Measurements from ENCODE around the gene SPEN.
A peak's percentile ranks its signal among the peaks of the same experiment; 100 is the strongest.
"Not testable (repeated sequence)": the region's sequence is repeated elsewhere in the genome, so short reads cannot be mapped to it uniquely, and the experiment has no call there.

The SPEN gene

DNA sequence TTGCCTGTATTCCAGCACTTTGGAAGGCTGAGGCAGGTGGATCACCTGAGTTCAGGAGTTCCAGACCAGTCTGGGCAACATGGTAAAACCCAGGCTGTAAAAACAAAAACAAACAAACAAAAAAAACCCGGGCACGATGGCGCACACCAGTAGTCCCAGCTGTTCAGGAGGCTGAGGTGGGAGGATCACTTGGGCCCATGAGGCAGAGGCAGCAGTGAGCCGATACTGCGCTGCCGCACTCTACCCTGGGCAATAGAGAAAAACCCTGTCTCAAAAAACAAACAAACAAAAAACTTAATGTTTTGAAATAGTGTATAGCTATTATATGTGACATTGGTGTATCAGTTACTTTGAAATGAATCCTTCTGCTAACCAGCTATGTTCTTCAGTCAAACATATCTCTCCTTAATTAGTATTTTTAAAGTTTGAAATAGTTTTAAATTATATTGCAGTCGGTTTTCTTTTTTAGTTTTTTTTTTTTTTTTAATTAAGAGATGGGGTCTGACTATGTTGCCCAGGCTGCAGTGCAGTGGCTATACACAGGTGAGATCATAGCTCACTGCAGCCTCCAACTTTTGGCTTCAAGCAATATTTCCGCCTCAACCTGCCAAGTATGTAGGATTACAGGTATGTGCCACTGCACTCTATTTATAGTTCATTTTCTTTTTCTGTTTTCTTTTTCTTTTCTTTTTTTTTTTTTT is 11.3 kb downstream of the SPEN start:
- DNase-seq = no peak

DNA sequence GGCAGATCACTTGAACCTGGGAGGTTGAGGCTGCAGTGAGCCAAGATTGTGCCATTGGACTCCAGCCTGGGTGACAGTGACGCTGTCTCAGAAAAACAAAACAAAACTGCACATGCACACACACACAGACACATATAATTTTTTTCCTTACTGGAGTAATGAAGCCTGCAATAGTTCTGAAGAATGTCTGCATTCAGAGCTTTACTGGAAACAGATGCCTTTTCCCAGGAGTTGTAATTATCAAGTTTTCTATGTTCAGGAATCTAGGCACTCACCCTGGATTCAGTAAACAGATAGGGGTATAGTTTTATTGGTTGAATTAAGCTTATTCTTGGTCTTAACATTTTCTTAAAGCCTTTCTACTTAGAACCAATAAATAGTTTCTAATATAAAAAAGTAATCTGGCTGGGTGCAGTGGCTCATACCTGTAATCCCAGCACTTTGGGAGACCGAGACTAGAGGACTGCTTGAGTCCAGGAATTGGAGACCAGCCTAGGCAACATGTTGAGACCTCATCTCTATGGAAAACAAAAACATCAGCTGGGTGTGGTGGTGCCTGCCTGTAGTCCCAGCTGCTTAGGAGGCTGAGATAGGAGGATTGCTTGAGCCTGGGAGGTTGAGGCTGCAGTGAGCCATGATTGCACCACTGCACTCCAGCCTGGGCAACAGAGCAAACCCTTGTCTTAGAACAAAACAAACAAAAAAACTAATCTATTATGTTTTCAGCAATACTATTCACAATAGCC is 15.8 kb downstream of the SPEN start:
- DNase-seq = no peak

DNA sequence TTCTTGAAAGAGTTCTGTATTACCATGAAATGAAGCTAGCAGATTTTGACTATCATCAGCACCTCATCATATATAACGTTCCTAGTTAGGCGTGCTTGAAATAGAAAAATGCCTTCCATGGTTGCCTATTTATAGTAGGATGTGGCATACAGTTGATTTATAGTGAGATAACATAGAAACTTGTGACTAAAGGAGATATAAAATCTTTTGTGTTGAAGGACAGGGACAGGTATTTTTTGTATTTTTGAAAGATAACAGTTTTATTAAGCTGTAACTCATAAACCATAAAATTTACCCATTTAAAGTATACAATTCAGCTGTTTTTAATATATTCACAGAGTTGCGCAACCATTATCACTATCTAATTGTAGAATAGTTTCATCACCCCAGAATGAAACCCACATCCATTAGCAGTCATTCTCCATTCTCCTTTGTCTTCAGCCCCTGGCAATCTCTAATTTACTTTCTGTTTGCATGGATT is 19.3 kb downstream of the SPEN start:
- no peak for DNase-seq

DNA sequence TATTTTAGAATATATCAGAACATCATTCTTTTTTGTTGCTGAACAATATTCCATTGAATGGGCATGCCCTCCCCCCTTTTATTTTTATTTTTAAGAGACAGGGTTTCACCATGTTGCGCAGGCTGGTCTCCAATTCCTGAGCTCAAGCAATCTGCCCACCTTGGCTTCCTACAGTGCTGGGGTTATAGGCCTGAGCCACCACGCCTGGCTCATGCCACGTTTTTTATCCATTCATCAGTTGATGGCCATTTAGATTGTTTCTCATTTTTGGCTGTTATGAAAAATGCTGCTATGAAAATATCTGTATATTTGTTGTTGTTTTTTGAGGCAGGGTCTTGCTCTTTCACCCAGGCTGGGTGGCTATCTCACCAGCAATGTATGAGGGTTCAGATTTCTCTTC is 19.8 kb downstream of the SPEN start:
- no peak for DNase-seq

DNA sequence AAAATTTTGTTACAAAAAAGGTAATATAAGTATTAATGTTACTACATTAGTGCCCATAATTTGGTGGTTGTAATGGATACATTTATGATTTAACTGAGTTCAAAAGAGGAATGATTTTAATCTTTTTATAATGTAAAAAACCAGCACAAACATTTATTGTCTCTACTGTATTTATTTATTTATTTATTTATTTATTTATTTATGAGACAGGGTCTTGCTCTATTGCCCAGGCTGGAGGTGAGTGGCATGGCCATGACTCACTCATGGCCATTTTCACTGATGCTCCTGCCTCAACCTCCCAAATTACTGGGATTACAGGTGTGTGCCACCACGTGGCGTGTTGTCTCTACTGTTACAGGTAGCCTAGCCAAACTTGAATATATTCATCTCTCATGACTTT is 21.9 kb downstream of the SPEN start:
- DNase-seq = no peak

DNA sequence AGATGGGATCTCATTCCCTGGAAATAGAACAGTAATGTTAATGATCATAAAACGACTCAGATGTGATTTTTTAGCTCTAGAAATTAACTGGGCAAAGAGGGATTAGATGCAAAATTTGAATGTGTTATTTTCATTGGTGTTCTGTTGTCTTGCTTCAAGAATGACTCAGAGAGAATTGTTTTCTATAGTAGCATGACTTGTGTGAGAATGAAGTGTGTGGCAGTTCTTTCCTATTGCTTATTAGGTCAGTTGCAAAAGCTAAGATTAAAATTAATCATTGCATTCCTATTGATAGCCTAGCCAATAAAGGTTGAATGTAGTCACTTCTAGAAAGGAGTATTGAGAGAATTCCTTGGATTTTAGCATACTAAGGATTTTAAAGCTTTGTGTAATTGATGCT is 22.9 kb downstream of the SPEN start:
- no peak for DNase-seq

DNA sequence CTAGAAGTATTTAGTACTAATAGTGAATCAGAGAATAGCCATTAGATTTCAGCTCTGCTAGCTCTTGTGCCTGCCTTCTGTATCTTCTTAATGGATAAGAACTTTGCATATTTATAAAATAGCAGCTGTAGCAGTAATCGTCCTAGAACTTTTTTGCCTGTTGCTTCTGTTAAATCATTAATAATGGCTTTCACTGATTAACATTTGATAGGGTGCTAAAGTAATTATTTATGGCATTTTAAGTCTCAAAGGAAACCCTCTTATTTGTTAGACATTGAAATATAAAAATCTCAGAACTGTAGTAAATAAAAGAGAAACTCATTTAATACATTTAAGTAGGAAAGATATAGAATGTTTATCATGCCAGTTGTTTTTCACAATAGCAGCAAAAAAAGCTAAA is 27.0 kb downstream of the SPEN start:
- DNase-seq = no peak

DNA sequence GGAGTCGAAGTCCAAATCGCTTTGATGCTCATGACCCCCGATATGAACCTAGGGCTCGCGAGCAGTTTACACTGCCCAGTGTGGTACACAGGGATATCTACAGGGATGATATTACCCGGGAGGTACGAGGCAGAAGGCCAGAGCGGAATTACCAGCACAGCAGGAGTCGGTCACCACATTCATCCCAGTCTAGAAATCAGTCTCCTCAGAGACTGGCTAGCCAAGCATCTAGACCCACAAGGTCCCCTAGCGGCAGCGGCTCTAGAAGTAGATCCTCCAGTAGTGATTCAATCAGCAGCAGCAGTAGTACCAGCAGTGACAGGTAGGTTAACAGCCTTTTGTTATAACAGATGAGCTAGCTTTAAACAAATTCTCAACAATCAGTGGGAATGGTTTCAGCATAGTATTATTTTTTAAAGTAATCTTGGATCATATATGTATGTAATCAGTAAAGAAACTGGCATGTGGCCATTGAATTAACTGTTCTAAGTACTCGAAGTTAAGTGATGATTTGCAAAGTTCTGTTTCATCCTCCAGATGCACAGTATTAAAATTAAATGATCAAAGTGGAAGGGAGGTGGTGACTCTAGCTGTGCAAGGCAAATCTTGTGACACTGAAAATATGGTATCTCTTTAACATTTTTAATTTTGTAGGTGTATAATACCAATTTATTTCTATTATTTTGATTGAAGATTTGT is 29.0 kb downstream of the SPEN start:
- DNase-seq = no peak

DNA sequence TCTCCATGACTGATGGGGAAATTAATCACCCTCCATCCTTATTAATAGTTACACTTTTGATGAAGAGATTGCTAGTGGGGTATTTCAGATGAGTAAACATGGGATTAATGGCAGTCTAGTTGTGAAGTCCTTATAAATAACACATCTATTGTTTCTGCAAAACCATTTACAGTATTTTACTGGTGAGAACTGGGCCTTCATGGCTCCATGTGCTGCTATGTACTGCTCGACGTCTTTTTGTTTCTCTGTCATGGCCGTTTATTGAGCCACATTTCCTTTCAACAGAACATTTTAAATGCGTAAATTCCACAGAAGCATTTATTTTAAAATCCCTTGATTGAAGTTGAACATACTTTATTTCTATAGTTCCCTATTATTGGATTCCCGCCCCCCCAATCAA is 34.5 kb downstream of the SPEN start:
- no peak for DNase-seq

DNA sequence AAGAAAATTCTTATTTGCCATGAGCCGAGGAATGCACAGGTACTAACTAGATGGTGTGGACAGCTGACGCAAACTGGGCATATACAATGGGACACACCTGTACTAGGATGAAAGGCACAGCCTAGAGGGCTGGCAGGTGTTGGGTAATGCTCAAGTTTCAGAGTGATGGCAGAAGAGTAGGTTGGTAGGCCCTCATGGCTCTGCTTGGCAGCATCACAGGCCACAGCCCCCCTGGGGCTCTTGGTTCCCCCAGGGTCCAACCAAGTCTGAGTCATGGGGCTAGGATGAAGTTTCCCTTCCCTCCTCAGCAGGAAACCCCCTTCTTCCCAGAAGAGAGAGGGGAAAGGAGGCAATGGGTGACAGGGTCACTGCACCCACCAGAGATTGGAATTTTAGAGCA is 35.2 kb downstream of the SPEN start:
- DNase-seq = no peak

DNA sequence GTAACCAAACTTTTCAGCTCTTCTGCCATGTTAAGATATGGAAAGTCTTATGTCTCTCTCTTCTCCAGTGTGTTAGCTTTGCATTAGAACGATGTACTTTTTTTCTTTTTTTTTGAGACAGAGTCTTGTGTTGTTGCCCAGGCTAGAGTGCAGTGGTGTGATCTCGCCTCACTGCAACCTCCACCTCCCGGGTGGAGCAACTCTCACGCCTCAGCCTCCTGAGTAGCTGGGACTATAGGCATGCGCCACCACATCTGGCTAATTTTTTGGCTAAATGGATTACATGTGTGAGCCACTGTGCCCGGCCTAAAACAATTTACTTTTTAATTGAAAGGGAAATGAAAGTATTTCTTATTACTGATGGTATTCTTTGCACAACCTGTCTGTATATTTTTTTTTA is 35.8 kb downstream of the SPEN start:
- DNase-seq = no peak

DNA sequence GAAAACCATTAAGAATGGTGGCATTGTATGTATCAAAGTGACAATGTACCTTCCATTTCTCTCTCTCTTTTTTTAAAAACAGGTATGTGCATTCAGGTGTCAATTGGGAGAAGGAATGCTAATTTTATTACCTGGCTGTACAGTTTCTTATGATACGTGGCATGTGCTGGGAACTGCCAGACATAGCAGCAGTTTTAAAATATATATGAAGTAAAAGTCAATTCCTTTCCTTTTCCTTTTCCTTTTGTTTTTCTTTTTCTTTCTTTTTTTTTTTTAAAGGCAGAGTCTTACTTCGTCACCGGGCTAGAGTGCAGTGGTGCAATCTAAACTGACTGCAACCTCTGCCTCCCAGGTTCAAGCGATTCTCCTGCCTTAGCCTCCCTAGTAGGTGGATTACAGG is 37.0 kb downstream of the SPEN start:
- no peak for DNase-seq

DNA sequence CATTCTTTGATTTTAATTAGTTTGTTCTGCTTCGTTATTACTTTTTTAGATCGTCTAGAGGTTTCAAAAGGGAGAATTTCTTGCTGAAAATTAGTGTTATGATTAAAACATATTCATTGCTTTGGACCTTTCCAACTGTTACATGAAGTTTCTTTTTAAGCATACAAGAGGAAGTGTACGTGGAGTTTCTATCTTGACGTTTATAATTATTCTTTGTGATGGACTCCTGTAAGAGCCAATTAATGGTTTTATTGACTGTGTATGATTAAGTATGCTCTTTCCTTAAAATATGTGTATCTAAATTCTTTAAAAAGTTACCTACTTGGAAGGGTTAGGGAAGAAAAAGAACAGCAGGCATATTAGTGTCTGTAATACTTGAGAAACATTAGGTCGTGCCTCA is 37.8 kb downstream of the SPEN start:
- DNase-seq = no peak

DNA sequence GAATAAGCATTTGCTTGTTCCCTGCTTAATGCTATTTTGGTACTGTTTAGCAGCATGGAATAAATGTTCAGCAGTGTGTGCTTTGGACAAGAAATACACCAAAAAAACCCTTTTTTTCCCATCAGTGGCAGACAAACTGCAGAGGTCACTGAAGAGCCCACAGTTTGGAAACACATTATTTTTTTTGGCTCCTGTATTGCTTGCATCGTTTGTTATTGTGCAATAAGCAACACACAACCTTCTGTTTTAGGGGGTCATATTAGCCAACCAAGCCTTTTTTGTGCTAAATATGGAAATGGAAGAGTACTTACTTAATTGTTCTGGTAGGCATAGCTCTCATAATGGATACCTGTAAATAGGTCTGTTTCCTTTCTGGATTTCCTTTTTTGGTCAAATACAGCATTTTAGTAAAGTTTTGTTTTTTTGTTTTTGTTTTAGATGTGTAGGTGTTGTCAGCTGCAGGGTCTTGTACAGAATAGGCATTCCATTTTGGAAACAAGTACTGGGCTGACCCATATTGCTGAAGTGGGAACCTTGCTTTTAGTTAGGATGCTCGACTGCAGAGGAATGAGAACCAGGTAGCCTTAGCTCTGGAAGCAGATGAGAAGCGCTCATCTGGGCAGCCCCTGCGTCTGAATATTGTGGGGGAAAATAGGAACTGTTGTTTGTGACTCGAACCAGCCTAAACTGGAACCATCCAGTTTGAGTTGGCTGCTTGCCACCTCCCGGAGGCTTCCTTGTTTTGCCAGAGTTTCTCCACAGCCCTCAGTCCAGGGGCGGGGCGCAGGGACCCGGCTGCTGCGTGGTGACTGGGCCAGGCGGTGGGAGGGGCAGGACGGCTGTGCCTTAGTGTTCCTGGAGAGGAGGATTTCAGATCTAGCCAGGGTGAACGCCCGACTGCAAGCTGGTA is 38.4 kb downstream of the SPEN start:
- peak; percentile 31 for DNase-seq

DNA sequence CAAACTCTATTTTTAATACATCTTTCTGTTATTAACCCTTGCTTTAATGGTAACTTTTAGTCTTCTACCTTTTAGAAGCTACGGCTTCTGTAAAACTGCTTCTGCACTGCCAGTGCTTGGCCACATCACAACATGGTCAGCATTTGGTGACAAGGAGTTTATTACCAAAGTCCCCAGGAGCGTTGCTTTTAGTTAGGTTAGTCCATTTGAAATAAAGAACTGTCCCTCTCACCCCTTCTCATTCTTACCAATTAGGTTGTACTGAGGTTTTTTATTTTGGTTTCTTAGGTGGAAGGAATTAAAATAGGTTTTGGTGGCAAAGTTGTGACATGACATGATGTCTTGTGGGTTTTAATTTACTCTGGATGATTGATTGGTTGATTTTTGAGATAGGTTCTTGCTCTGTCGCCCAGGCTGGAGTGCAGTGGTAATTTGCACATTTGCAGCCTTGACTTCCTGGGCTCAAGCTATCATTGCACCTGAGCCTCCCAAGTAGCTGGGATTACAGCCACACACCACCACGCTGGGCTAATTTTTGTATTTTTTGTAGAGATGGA is 39.2 kb downstream of the SPEN start:
- DNase-seq = no peak

DNA sequence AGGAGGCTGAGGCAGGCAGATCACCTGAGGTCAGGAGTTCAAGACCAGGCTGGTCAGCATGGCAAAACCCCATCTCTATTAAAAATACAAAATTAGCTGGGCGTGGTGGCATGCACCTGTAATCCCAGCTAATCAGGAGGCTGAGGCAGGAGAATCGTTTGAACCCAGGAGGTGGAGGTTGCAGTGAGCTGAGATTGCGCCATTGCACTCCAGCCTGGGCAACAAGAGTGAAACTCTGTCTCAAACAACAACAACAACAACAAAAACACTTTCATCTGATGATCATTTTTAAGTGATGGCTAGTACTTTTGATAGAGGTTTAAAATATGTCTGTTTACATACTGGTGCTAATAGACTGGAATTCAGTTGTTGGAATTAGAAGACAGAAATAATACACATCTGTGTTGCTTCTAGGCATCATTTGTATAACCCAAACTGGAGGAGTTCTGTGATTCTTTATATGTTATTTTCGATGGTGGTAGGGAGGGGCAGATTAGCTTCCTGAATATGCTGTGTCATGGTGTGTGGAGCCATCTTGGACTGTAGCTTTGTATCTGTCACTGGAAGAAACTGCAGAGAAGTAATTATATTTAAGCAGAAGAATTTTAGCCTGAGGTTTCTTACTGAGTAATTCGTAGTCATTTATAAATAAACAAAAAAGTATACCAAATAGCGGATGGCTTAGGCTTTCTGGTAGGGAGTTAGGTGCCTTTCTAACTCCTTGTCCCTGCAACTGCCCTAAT is 45.5 kb downstream of the SPEN start:
- not testable (repeated sequence) for DNase-seq

DNA sequence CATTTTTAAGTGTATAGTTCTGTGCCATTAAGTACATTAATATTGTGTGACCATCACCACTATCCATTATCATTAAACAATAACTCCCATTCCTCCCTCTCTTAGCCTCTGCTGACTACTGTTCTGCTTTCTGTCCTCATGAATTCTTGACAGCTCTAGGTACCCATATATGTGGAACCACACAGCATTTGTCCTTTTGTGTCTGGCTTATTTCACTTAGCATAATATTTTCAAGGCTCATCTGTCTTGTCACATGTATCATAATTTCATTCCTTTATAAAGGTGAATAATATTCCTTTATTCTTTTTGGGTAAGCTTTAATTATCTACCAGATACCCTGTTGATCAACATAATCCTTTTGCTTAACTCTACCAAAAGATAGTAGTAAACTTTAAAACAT is 47.7 kb downstream of the SPEN start:
- DNase-seq = no peak

DNA sequence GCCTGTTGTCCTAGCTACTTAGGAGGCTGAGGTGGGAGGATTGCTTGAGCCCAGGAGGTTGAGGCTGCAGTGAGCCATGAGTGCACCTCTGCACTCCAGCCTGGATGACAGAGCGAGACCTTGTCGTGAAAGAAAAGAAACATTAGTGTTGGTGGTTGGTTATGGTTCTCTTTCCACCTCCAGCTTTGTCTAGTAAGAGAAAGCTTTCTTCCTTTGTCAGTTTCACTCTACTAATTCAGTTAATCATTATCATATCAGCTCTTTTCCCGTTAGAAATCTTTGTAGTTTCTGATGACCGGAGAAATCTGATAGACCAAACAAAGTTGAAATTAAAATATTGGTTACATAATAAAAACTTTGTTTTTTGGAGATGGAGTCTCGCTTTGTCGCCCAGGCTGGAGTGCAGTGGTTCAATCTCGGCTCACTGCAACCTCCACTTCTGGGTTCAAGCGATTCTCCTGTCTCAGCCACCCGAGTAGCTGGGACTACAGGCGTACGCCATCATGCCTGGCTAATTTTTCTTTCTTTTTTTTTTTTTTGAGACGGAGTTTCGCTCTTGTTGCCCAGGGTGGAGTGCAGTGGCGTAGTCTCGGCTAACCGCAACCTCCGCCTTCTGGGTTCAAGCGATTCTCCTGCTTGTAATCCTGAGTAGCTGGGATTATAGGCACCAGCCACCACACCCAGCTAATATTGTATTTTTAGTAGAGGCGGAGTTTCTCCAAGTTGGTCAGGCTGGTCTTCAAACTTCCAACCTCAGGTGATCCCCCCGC is 49.5 kb downstream of the SPEN start:
- DNase-seq = not testable (repeated sequence)

DNA sequence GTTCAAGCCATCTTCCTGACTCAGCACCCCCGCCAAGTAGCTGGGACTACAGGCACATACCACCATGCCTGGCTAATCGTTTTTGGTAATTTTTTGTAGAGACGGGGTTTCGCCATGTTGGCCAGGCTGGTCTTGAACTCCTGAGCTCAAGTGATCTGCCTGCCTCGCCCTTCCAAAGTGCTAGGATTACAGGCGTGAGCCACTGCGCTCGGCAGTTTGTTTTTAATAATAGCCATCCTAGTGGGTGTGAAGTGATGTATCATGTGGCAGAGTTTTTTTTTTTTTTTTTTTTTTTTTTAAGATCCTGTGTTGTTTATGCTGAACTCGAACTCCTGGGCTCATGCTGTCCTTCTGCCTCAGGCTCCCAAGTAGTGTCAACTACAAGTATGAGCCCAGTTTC is 51.8 kb downstream of the SPEN start:
- no peak for DNase-seq

DNA sequence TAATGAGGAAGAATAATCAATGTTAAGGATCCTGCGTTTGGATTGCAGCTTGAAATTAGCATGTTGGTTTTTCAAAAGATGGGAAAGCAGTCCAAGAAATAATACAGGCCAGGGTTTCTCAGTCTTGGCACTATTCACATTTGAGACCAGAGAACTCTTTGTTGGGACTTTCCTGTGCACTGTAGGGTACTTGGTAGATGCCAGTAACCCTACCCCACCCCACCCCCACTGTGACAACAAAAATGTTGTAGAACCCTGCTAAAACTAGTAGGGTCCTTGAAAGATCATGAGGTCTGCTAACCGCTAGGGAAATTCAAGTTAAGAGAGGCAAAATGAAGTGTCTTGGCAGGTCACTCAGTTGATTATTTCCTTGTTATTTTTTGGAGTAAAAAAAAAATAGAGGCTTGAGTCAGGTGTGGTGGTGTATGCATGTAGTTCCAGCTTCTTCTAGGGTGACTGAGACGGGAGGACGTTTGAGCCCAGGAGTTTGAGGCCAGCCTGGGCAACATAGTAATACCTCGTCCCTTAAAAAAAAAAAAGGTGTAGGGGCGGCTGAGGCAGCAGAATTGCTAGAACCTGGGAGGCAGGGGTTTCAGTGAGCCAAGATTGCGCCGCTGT is 53.3 kb downstream of the SPEN start:
- no peak for DNase-seq

DNA sequence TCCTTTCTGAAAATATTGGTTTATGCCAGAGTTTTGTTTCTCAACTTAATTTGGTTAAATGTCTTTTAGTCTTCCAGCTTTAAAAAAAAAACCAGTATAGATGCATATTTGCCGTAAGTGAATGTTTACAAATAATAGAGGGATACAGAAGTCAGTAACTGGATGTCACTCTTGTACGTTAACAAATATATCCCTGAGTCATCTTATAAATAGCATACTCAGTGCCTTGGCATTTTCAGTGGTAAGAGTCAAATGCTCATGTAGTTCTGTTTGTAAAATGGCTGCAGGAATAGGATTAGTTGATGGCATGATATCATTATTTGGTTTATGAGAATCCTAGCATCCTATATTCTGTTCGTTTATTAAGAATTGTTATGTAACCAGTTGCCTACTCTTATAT is 55.4 kb downstream of the SPEN start:
- no peak for DNase-seq
